ENCODE data around the gene RAMACL. TPM values are rescaled to one million over a fixed set of nuclear protein-coding genes. Genes with fewer than 3 reads are reported as not detected.

Gene RAMACL
- total RNA-seq, 1 experiment from 2014 or later: 0.15 TPM

DNA sequence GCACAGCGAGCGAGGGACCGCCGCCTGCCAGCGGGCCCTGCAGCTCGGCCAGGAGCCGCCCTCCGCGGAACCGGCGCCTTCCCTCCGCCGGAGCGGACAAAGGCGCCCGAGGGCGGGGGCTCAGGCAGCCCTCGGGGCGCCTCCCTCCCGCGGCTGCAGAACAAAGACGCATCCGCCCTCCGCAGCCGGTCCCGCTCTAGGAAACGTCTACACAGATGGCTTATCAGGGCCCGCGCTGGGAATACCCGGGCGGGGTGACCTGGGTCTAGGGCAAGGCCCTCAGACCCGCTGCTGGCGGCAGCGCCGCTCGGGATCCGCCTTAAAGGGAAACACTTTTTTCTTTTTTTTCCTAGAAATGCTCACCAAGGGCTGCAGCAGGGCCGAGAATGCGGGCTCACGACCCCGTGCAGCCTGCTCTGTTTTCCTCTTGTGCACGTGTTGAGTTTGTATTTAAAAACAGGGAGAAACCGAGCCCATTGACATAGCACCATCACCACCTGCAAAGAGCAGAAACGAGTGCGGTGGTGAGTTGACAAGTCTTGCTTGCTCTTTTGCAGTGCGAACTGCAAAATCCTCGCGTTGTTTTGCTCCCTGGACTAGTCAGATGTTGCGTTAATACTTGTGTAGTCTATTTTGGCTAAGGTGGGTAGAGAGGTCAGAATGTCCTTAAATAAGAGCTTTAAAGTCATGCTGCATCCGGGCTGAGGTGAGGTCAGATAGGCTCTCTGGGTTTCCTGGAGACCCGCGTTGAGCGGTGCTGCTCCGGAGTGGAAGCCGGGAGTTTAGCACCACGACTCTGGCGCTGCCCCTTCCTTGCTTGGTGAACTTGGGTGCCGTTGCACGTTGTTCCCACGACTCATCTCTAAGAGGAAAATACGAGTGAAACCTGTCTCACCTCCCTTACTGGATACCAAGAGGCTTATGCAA is 41.7 kb upstream of the RAMACL start:
- Histone ChIP-seq H3K9ac (ENCODE audit: low read length) (peak overlapping the region; percentile 59), H3K4me2 (ENCODE audit: low read length) (peak overlapping the region; percentile 94), H4K20me1 (ENCODE audit: insufficient read depth) (no peaks in the 10 kb centered on the region), H3K79me2 (ENCODE audit: insufficient read depth, low read length) (no peaks in the 10 kb centered on the region), H3K4me1 (ENCODE audit: control insufficient read depth in 1 of 2, insufficient read depth in 2 of 2, low read length in 2 of 2) (peaks cover 8 to 30% of the 10 kb centered on the region in 2 experiments; a peak in 3 of 4 replicates), H3K9me2 (ENCODE audit: insufficient read depth) (no peaks in the 10 kb centered on the region), H3K27ac (ENCODE audit: low read depth, low read length) (peak overlapping the region; percentile 47), H3K4me3 (replicated peaks in 1 of 2; ENCODE audit: low read depth in 1 of 2, low read length in 2 of 2) (peak overlapping the region; percentile 54 to 68), H3K36me3 (ENCODE audit: control insufficient read depth in 1 of 2, insufficient read depth in 2 of 2, low read length in 2 of 2) (no peaks in the 10 kb centered on the region), H2AFZ (ENCODE audit: low read depth, low read length, poor library complexity, severe bottlenecking) (peak overlapping the region; percentile 78), H3K27me3 (ENCODE audit: insufficient read depth, low read length) (no peaks in the 10 kb centered on the region), H3K9me3 (ENCODE audit: control insufficient read depth in 1 of 2, insufficient read depth in 1 of 2, low read depth in 1 of 2, low read length in 2 of 2) (no peaks in the 10 kb centered on the region)
- 0 out of 2 replicates have a peak, but pooled peaks have one; percentile 17 for TF ChIP-seq SIN3A (IDR thresholded peaks at IDR 0.05; ENCODE audit: low read depth)
- TF ChIP-seq TCF7L2 (IDR thresholded peaks at IDR 0.05; ENCODE audit: borderline replicate concordance, extremely low read depth, insufficient read depth, insufficient read length): peak; percentile 37
- TF ChIP-seq ZFX (IDR thresholded peaks at IDR 0.05): no peak
- TF ChIP-seq, protein P1, sequence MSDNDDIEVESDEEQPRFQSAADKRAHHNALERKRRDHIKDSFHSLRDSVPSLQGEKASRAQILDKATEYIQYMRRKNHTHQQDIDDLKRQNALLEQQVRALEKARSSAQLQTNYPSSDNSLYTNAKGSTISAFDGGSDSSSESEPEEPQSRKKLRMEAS (IDR thresholded peaks at IDR 0.05): peak; percentile 5; the same call in 1 of the 2 replicates
- no TSS peak for BruUV-seq (replicated peaks)
- ChIA-PET POLR2A (interaction anchor here (0.7 to 1.0 kb wide), 6 partner anchors 12 to 352 kb away, joined by 3 to 4 read pairs (median 4); no protein-coding TSS in a partner anchor), RAD21 (ENCODE audit: low non-redundant PET in 1 of 2, low total read pairs in 2 of 2, uncharacterized antibody in 2 of 2, unreplicated experiment in 2 of 2) (interaction anchor here in 1 of 2 experiments (0.7 to 1.0 kb wide), 2 partner anchors 147 to 160 kb away, joined by 3 to 11 read pairs; no protein-coding TSS in a partner anchor), CTCF (no interaction called here)
- DNase-seq (ENCODE audit: low read depth, low spot score) (no peak), ATAC-seq (peak; percentile 30)
- intact Hi-C loops (cut with micrococcal nuclease): loop anchor here (5.0 kb wide), 2 partner anchors 96 to 111 kb away; no protein-coding TSS in a partner anchor

Data from HCT116 (cell line).